Measurements from ENCODE around the gene CDKN1A. TPM values are rescaled to one million over a fixed set of nuclear protein-coding genes. Genes with fewer than 3 reads are reported as not detected.
"Not testable (repeated sequence)": the region's sequence is repeated elsewhere in the genome, so short reads cannot be mapped to it uniquely, and the experiment has no call there.

The CDKN1A gene
- total RNA-seq, 8 experiments from 2014 or later = 45.7 to 896 (median 172) TPM

DNA sequence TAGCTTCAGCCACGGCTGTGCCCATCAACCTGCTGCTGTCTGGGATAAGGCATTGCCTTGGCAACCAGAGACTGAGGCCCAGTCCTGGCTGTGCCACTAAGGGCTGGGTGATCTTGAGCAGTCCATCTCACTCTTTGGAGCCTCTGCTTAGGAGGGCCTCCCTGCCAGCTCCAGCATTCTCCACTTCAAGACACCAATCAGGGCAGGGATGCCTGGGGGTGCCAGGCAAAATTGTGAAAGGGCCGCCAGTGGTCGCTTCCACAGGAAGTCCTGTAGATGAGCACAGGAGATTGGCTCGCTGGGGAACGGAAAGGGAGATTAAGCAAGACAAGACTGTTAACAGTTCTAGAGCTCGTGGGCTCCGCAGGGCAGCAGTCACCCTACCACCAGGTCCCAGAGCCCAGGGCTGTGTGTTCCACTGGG, 19.0 kb downstream of the CDKN1A start, which contains the start of gene RAB44:
TSS of gene RAB44 (plus strand) at position 346 of the 423 bp plus-strand sequence. CDS start 6,410 bp downstream, outside the sequence.
- ATAC-seq (replicated peaks in 6 of 8) = no peak
- WGBS, 10 experiments = 72 to 100% (median 85%) methylated on average over 1 to 4 of the region's 7 CpGs; no CpG with 5 or more reads in 4 of the 10 experiments
- in situ Hi-C loops (cut with MboI; ENCODE audit: low pct_unique_long_range_greater_than_20kb in 2 of 9, low sequenced_read_pairs in 9 of 9, unreplicated experiment in 9 of 9) = no loop called here

DNA sequence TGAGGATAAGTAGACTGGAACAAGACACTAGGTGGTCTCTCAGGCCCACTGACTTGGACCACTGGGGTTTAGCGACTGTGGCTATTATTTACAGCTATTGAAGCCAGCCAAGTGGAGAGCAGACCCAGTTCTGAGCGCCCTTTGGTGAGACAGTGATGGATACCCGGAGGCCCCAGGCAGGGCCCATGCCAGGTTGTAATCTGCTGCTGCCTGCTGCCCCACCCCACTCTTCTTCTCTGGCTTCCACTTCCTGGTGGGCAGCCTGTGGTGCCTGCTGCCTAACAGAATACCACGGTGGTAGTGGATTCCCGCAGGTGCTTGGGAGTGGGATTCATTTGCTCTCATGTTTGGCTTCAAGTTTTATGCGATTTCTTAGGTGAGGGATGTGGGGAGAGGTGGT, 19.7 kb downstream of the CDKN1A start:
- no peaks in the 10 kb centered on the region for H3K4me1 ChIP-seq (replicated peaks in 1 of 2)
- 57 to 100% (median 85%) methylated on average over 1 to 3 of the region's 6 CpGs; no CpG with 5 or more reads in 2 of the 10 experiments for WGBS, 10 experiments
- ATAC-seq (replicated peaks in 6 of 8) = no peak
- in situ Hi-C loops (cut with MboI; ENCODE audit: low pct_unique_long_range_greater_than_20kb in 2 of 9, low sequenced_read_pairs in 9 of 9, unreplicated experiment in 9 of 9) = no loop called here
- no peak overlapping the region for H3K4me3 ChIP-seq
- no peak overlapping the region for H3K27ac ChIP-seq

More for the DNA sequence above, 19.0 kb downstream of the CDKN1A start, which contains the start of gene RAB44:
- Histone ChIP-seq H3K27ac (no peak within 1 kb of the TSS), H3K4me3 (no peak within 1 kb of the TSS), H3K4me1 (replicated peaks in 1 of 2) (no peaks in the 10 kb centered on the region)

DNA sequence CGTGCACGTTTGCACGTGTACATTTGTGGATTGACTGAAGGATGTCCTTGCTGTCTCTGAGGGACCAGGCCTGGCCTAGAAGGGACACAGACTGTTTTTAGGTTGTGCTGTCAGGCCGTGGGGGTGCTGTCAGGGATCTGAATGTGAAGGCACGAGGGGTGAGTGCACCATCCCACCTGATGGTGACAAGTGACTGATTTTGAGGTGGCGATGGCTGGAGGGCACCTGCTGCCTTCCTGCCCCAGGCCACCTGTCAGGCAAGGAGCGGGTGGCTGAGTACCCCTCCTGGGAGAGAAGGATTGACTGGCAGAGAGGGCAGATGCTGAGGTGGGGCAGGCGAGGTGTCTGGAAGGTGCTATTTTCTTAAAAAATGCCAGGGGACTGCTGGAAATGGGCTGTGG, 20.4 kb downstream of the CDKN1A start:
- 66 to 100% (median 73%) methylated on average over 1 to 7 of the region's 8 CpGs; no CpG with 5 or more reads in 3 of the 10 experiments for WGBS, 10 experiments
- no peak for ATAC-seq (replicated peaks in 6 of 8)
- H3K4me3 ChIP-seq = no peak overlapping the region
- H3K4me1 ChIP-seq (replicated peaks in 1 of 2) = no peaks in the 10 kb centered on the region
- in situ Hi-C loops (cut with MboI; ENCODE audit: low pct_unique_long_range_greater_than_20kb in 2 of 9, low sequenced_read_pairs in 9 of 9, unreplicated experiment in 9 of 9) = no loop called here
- H3K27ac ChIP-seq = no peak overlapping the region

DNA sequence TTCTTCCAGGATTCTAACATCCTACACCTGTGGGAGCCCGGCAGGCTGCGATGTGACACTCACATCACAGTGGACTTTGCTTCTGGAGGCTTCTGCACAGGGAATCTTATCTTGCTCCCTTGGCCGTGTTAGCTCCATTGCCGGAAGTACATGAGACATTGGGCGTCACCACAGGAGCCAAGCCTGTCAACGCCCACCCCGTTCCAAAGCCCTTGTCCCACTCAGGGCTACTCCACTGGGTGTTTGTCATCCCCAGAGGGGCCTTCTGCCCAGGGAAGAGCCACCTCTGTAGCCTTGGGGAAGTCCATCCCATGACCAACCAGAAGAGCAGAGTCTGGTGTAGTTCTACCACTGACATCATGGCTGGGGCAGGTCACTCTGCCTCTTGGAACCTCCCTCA, 20.8 kb downstream of the CDKN1A start:
- H3K27ac ChIP-seq = no peak overlapping the region
- H3K4me3 ChIP-seq = no peak overlapping the region
- 40 to 73% (median 63%) methylated on average over 2 to 3 of the region's 7 CpGs; no CpG with 5 or more reads in 7 of the 10 experiments for WGBS, 10 experiments
- H3K4me1 ChIP-seq (replicated peaks in 1 of 2) = no peaks in the 10 kb centered on the region
- in situ Hi-C loops (cut with MboI; ENCODE audit: low pct_unique_long_range_greater_than_20kb in 2 of 9, low sequenced_read_pairs in 9 of 9, unreplicated experiment in 9 of 9) = no loop called here
- ATAC-seq (replicated peaks in 6 of 8) = no peak

DNA sequence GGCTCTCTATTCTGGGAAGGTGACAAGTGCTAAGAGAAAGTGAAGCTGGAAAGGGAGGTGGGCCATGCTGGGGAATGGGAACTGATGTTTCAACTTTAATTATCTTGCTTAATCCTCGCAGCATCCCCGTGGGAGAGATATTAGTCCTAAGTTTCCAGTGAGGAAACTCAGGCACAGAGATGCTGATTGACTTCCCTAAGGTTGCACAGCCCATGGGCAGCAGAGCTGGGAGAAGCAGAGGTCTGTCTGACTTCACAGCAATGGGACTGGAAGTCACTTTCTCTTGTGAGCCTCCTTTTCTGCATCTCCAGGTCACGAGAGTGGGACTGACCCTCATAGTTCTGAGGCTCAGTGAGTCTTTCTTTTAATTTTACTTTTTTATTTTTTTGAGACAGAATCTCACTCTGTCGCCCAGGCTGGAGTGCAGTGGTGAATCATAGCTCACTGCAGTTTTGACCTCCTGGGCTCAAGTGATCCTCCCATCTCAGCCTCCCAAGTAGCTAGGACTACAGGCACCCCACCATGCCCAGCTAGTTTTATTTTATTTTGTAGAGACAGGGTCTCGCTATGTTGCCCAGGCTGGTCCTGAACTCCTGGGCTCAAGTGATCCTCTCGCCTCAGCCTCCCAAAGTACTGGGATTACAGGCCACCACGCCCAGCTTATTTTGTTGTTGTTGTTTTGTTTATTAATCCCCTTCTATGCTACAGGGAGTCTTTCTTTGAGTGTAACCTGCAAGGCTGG, 21.7 kb downstream of the CDKN1A start:
- no peak for ATAC-seq (replicated peaks in 6 of 8)
- Histone ChIP-seq H3K4me3 (no peak overlapping the region), H3K27ac (no peak overlapping the region), H3K4me1 (replicated peaks in 1 of 2) (no peaks in the 10 kb centered on the region)
- WGBS, 10 experiments = 40 to 100% (median 66%) methylated on average over 1 to 6 of the region's 7 CpGs; no CpG with 5 or more reads in 2 of the 10 experiments
- in situ Hi-C loops (cut with MboI; ENCODE audit: low pct_unique_long_range_greater_than_20kb in 2 of 9, low sequenced_read_pairs in 9 of 9, unreplicated experiment in 9 of 9) = loop anchor here in 2 of 9 experiments (25.0 kb wide), 1 partner anchor 88 kb away; no protein-coding TSS in a partner anchor

DNA sequence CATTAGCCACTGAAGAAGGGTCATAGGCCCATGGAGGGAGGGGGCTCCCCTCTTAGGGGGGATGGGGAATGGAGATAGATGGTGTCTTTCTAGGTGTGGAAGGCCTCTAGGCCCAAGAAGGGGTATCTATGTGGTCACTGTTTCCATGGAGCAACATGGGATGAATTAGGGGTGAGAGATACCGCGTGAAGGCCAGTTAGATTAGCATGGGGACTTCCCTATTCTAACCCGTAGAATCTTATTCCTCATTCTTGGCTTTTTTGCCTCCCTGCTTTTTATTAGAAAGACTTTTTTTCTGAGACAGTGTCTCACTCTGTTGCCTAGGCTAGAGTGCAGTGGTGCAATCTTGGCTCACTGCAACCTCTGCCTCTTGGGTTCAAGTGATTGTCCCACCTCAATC, 22.3 kb downstream of the CDKN1A start:
- ATAC-seq (replicated peaks in 6 of 8) = no peak
- WGBS, 10 experiments = 60 to 100% (median 94%) methylated on average over 1 to 3 of the region's 3 CpGs; no CpG with 5 or more reads in 4 of the 10 experiments
- in situ Hi-C loops (cut with MboI; ENCODE audit: low pct_unique_long_range_greater_than_20kb in 2 of 9, low sequenced_read_pairs in 9 of 9, unreplicated experiment in 9 of 9) = loop anchor here in 2 of 9 experiments (25.0 kb wide), 1 partner anchor 89 kb away; no protein-coding TSS in a partner anchor
- no peak overlapping the region for H3K4me3 ChIP-seq
- no peaks in the 10 kb centered on the region for H3K4me1 ChIP-seq (replicated peaks in 1 of 2)
- H3K27ac ChIP-seq = no peak overlapping the region

DNA sequence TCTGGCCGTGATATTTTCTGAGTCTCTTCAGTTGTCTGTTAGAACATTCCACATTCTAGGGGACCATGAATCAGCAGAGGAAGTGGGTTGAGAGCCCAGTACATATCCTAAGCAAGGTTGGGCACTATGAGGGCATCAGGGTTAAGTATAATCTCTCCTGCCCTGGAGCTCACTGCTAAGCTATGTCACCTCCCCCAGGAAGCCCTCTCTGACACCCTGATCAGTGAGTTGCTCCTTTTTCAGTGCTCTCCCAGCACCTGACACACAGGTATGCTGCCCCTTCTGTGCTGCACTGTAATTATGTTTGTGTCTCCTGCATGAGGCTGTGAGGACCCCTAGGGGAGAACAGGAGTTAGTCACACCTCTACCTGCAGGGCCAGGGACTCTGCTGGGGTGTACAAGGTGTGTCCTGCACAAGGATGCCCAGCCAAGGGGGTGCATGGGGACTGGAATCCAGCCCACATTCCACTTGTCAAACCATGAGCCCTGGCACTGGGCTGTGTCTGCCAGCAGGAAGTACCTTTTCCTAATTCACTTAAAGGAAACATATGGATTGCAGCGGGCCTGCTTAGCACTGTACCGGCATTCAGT, 23.0 kb downstream of the CDKN1A start:
- H3K27ac ChIP-seq = no peak overlapping the region
- in situ Hi-C loops (cut with MboI; ENCODE audit: low pct_unique_long_range_greater_than_20kb in 2 of 9, low sequenced_read_pairs in 9 of 9, unreplicated experiment in 9 of 9) = loop anchor here in 2 of 9 experiments (25.0 kb wide), 1 partner anchor 89 kb away; no protein-coding TSS in a partner anchor
- no peak overlapping the region for H3K4me3 ChIP-seq
- no peak for ATAC-seq (replicated peaks in 6 of 8)
- H3K4me1 ChIP-seq (replicated peaks in 1 of 2) = no peaks in the 10 kb centered on the region
- 33 to 100% (median 89%) methylated on average over 1 to 2 of the region's 3 CpGs; no CpG with 5 or more reads in 7 of the 10 experiments for WGBS, 10 experiments

DNA sequence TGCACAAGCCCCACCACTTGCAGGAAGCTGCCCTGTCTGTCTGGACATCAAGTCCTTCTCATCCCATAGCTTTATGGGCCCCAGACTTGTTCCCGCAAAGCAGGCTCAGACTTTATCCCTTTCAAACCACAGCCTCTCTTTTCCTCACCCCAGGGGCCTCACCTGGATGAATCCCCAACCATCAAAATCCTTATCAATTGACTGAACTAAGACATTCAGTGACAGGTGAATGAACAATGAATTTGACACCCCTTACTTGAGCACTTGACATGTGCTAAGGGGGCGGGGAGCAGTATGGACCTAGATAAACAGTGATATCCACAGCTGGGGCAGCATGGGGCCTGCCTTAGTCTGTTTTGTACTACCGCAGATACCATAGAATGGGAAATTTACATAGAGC, 24.1 kb downstream of the CDKN1A start:
- ATAC-seq (replicated peaks in 6 of 8) = no peak
- 50 to 100% (median 83%) methylated on average over 1 to 2 of the region's 3 CpGs; no CpG with 5 or more reads in 1 of the 10 experiments for WGBS, 10 experiments
- H3K4me1 ChIP-seq (replicated peaks in 1 of 2) = no peaks in the 10 kb centered on the region
- in situ Hi-C loops (cut with MboI; ENCODE audit: low pct_unique_long_range_greater_than_20kb in 2 of 9, low sequenced_read_pairs in 9 of 9, unreplicated experiment in 9 of 9) = loop anchor here in 2 of 9 experiments (25.0 kb wide), 1 partner anchor 90 kb away; no protein-coding TSS in a partner anchor
- no peak overlapping the region for H3K27ac ChIP-seq
- H3K4me3 ChIP-seq = no peak overlapping the region

DNA sequence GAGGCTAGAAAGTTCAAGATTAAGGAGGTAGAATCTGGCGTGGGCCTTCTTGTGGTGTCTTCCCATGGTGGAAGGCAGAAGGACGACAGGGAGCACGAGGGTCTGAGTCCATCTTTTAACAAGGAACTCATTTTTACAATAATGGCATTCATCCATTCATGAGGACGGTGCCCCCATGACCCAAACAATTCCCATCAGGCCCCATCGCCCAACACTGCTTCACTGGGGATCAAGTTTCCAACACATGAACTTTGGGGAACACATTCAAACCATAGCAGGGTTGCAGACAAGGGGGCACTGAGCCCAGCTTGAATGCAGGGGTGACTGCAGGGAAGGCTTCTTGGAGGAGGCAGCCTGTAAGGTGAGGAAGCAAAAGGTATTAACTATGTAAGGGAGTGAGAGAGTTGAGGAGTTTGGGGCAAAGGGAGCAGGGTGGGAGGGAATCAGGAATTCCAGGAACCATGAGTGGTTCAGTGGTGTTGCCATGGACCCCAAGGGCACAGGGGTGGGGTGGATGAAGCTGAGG, 24.6 kb downstream of the CDKN1A start:
- Histone ChIP-seq H3K4me1 (replicated peaks in 1 of 2) (no peaks in the 10 kb centered on the region), H3K4me3 (no peak overlapping the region), H3K27ac (no peak overlapping the region)
- in situ Hi-C loops (cut with MboI; ENCODE audit: low pct_unique_long_range_greater_than_20kb in 2 of 9, low sequenced_read_pairs in 9 of 9, unreplicated experiment in 9 of 9) = loop anchor here in 2 of 9 experiments (25.0 kb wide), 1 partner anchor 91 kb away; no protein-coding TSS in a partner anchor
- no peak for ATAC-seq (replicated peaks in 6 of 8)
- WGBS, 10 experiments = 43 to 100% (median 76%) methylated on average over 1 to 5 of the region's 5 CpGs; no CpG with 5 or more reads in 1 of the 10 experiments

DNA sequence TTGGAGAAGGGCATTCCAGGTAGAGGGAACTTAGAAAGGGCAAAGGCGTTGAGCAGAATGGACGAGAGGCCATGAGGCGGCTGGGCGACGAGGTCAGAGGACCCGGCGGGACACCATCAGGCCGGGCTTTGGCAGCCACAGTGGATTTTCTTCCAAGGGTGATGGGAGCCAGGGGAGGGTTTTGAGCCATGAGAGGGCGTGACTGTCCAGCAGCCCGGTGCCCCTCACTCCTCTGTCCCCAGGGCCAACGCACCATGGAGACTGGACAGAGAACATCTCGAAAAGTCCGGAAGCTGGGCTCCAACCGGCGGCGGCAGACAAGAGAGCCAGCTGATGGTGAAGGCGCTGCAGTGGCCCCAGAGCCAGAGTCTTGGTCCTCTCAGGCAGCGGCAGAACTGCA, 25.5 kb downstream of the CDKN1A start:
- ATAC-seq (replicated peaks in 6 of 8) = no peak
- in situ Hi-C loops (cut with MboI; ENCODE audit: low pct_unique_long_range_greater_than_20kb in 2 of 9, low sequenced_read_pairs in 9 of 9, unreplicated experiment in 9 of 9) = loop anchor here in 2 of 9 experiments (25.0 kb wide), 1 partner anchor 92 kb away; no protein-coding TSS in a partner anchor
- no peak overlapping the region for H3K27ac ChIP-seq
- no peak overlapping the region for H3K4me3 ChIP-seq
- 69 to 100% (median 98%) methylated on average over 1 to 7 of the region's 18 CpGs; no CpG with 5 or more reads in 3 of the 10 experiments for WGBS, 10 experiments
- H3K4me1 ChIP-seq (replicated peaks in 1 of 2) = no peaks in the 10 kb centered on the region

DNA sequence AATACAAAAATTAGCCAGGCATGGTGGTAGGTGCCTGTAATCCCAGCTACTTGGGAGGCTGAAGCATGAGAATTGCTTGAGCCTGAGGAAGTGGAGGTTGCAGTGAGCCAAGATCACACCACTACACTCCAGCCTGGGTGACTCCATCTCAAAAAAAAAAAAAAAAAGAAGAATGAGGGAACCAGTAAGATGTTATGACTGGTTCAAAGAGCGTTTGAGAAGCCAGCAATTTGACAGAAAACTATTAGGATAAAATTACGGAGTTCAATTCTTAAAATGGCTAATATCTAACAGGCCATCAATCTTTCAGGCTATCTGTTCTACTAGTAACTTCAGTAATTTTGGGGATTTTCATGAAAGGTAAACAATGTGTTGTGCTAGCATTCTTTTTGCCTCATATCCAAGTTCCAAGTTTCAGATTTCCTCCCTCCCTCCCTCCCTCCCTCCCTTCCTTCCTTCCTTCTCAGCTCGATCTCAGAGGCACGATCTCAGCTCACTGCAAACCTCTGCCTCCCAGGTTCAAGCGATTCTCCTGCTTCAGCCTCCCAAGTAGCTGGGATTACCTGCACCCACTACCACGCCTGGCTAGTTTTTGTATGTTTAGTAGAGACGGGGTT, 26.6 kb downstream of the CDKN1A start:
- not testable (repeated sequence) for H3K4me1 ChIP-seq (replicated peaks in 1 of 2); H3K4me3 ChIP-seq; ATAC-seq (replicated peaks in 6 of 8); H3K27ac ChIP-seq
- in situ Hi-C loops (cut with MboI; ENCODE audit: low pct_unique_long_range_greater_than_20kb in 2 of 9, low sequenced_read_pairs in 9 of 9, unreplicated experiment in 9 of 9) = loop anchor here in 2 of 9 experiments (25.0 kb wide), 1 partner anchor 93 kb away; no protein-coding TSS in a partner anchor
- WGBS, 10 experiments = 0 to 100% (median 58%) methylated on average over 1 to 6 of the region's 7 CpGs; no CpG with 5 or more reads in 2 of the 10 experiments

DNA sequence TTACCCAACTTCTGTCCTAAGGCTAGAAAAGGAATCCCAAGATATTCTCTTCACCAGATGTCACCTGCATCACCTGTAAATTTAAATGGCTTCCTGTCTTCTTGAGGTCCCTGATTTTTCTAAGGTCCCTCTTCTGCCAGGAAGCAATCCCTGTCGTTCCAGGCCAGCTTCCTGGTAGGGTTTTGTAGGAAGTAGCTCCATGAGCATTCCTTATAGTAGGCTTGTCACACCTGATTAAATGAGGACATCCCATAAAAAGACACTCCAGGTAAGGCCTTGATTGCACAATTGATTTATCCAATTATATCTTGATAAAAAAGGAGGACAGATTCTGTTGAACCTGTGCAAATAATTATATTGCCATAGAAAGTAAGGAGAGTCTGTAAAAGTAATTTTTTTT, 27.8 kb downstream of the CDKN1A start:
- Histone ChIP-seq H3K4me3 (no peak overlapping the region), H3K4me1 (replicated peaks in 1 of 2) (no peaks in the 10 kb centered on the region), H3K27ac (no peak overlapping the region)
- in situ Hi-C loops (cut with MboI; ENCODE audit: low pct_unique_long_range_greater_than_20kb in 2 of 9, low sequenced_read_pairs in 9 of 9, unreplicated experiment in 9 of 9) = loop anchor here in 2 of 9 experiments (25.0 kb wide), 1 partner anchor 94 kb away; no protein-coding TSS in a partner anchor
- ATAC-seq (replicated peaks in 6 of 8) = no peak
- 40 to 86% (median 56%) methylated on average over 1 of the region's 1 CpG; no CpG with 5 or more reads in 3 of the 10 experiments for WGBS, 10 experiments
